ENCODE measurements around the gene SLC16A3. TPM values are rescaled to one million over a fixed set of nuclear protein-coding genes. Genes with fewer than 3 reads are reported as not detected.
A peak's percentile ranks its signal among the peaks of the same experiment; 100 is the strongest.

Gene SLC16A3
- total and polyA plus RNA-seq, 12 donors: 2.7 to 58.6 (median 32.7) TPM

- no peaks in the 10 kb centered on the region for H3K27me3 ChIP-seq
- TF ChIP-seq CTCF (IDR thresholded peaks at IDR 0.05) (no peak), POLR2A (IDR thresholded peaks at IDR 0.05) (peak in 1 of 2 donors; percentile 33)
- peaks cover 0 to 64% of the 10 kb centered on the region in 2 donors for H3K36me3 ChIP-seq (replicated peaks in 1 of 2)
- DNase-seq: peak; percentile 80 to 95 (median 93)
- no peaks in the 10 kb centered on the region for H3K9me3 ChIP-seq (replicated peaks in 1 of 3)
- peak overlapping the region; percentile 55 to 91 (median 89) for H3K27ac ChIP-seq
- intact Hi-C loops (cut with DNase I): no loop called here
- peaks cover 57 to 80% of the 10 kb centered on the region in 2 donors for H3K4me1 ChIP-seq (replicated peaks in 1 of 2)
- 11 to 47% (median 34%) methylated on average over 7 to 29 of the region's 29 CpGs for WGBS, 4 donors
- no peak overlapping the region for H3K4me3 ChIP-seq
These were observed 14.3 kb downstream of the SLC16A3 start for GRCh38 chr17:82242977-82243647.

- Histone ChIP-seq H3K27ac (peak overlapping the region in 3 of 5 donors; percentile 88 to 91 (median 89)), H3K36me3 (replicated peaks in 1 of 2) (peaks cover 0 to 68% of the 10 kb centered on the region in 2 donors), H3K27me3 (no peaks in the 10 kb centered on the region), H3K9me3 (replicated peaks in 1 of 3) (no peaks in the 10 kb centered on the region), H3K4me3 (no peak overlapping the region), H3K4me1 (replicated peaks in 1 of 2) (peaks cover 57 to 73% of the 10 kb centered on the region in 2 donors)
- TF ChIP-seq CTCF (IDR thresholded peaks at IDR 0.05) (no peak), POLR2A (IDR thresholded peaks at IDR 0.05) (no peak)
- intact Hi-C loops (cut with DNase I): no loop called here
- DNase-seq: no peak
- 84 to 91% (median 88%) methylated on average over 18 to 19 of the region's 19 CpGs for WGBS, 4 donors
These were observed 15.0 kb downstream of the SLC16A3 start for GRCh38 chr17:82243648-82244412.

GRCh38 chr17:82244413-82245133 lies 15.7 kb downstream of the SLC16A3 start:
- DNase-seq: peak in 1 of 7 donors; percentile 32
- Histone ChIP-seq H3K4me3 (no peak overlapping the region), H3K9me3 (replicated peaks in 1 of 3) (no peaks in the 10 kb centered on the region), H3K36me3 (replicated peaks in 1 of 2) (peaks cover 0 to 68% of the 10 kb centered on the region in 2 donors), H3K4me1 (replicated peaks in 1 of 2) (peaks cover 53 to 66% of the 10 kb centered on the region in 2 donors), H3K27ac (peak overlapping the region in 1 of 5 donors; percentile 88), H3K27me3 (no peaks in the 10 kb centered on the region)
- intact Hi-C loops (cut with DNase I): no loop called here
- TF ChIP-seq POLR2A (IDR thresholded peaks at IDR 0.05) (no peak), CTCF (IDR thresholded peaks at IDR 0.05) (peak in 5 of 6 experiments; percentile 11 to 45 (median 41))
- WGBS, 4 donors: 77 to 82% (median 80%) methylated on average over 32 to 39 of the region's 39 CpGs

All from adrenal gland (tissue), 12 donors.